Measurements from ENCODE around the gene OR52A1. TPM values are rescaled to one million over a fixed set of nuclear protein-coding genes. Genes with fewer than 3 reads are reported as not detected.

Gene OR52A1
- total RNA-seq, 1 donor from 2014 or later = not detected

DNA sequence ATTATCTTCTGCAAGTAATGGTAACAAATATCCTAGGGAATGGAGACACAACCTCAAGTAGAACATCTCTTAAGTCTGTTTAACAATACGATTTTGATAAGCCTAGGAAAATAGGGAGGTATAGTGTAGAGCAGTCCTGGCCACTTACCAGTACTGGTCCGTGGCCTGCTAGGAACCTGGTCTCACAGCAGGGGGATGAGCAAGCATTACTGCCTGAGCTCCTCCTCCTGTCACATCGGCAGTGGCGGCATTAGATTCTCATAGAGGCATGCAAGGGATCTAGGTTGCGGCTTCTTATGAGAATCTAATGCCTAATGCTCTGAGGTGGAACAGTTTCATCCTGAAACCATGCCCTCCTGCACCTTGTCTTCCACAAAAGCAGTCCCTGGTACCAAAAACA, 41.5 kb upstream of the OR52A1 start:
- no peak for TF ChIP-seq CTCF (IDR thresholded peaks at IDR 0.05)
- Histone ChIP-seq H3K36me3 (no peaks in the 10 kb centered on the region), H3K4me1 (no peaks in the 10 kb centered on the region), H3K9me3 (no peaks in the 10 kb centered on the region), H3K27ac (no peak overlapping the region), H3K27me3 (ENCODE audit: low read depth) (no peaks in the 10 kb centered on the region), H3K4me3 (no peak overlapping the region)
- ATAC-seq (no peak), DNase-seq (no peak)
- intact Hi-C loops (cut with DNase I) = no loop called here

DNA sequence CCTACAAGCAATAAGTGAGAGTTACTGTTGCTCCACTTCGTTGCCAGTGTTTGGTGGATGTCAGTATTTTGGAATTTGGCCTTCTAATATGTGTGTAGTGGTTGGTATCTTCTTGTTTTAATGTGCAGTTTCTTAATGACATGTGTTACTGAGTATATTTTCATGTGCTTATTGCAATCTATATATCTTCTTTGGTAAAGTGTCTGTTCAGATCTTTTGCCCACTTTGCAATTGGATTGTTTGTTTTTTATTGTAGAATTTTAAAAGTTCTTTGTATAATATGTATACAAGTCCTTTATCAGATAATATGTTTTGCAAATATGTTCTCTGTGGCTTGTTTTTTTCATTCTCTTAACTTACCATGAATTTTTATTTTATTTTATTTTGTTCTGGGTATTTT, 38.2 kb upstream of the OR52A1 start:
- H3K4me3 ChIP-seq = no peak overlapping the region
- no peaks in the 10 kb centered on the region for H3K4me1 ChIP-seq
- no peak overlapping the region for H3K27ac ChIP-seq
- no peak for TF ChIP-seq CTCF (IDR thresholded peaks at IDR 0.05)
- ATAC-seq (no peak), DNase-seq (no peak)
- H3K9me3 ChIP-seq = no peaks in the 10 kb centered on the region
- H3K27me3 ChIP-seq (ENCODE audit: low read depth) = no peaks in the 10 kb centered on the region
- intact Hi-C loops (cut with DNase I) = no loop called here
- no peaks in the 10 kb centered on the region for H3K36me3 ChIP-seq

- TF ChIP-seq CTCF (IDR thresholded peaks at IDR 0.05) = no peak
- Histone ChIP-seq H3K27ac (no peak overlapping the region), H3K27me3 (ENCODE audit: low read depth) (no peaks in the 10 kb centered on the region), H3K9me3 (no peaks in the 10 kb centered on the region), H3K4me3 (no peak overlapping the region), H3K4me1 (no peaks in the 10 kb centered on the region), H3K36me3 (no peaks in the 10 kb centered on the region)
- intact Hi-C loops (cut with DNase I) = no loop called here
- DNase-seq (no peak), ATAC-seq (no peak)
Observed at GRCh38 chr11:5188201-5188600, 33.6 kb upstream of the OR52A1 start.

- intact Hi-C loops (cut with DNase I) = no loop called here
- TF ChIP-seq CTCF (IDR thresholded peaks at IDR 0.05) = no peak
- DNase-seq (no peak), ATAC-seq (no peak)
- Histone ChIP-seq H3K27ac (no peak overlapping the region), H3K9me3 (no peaks in the 10 kb centered on the region), H3K4me3 (no peak overlapping the region), H3K36me3 (no peaks in the 10 kb centered on the region), H3K27me3 (ENCODE audit: low read depth) (no peaks in the 10 kb centered on the region), H3K4me1 (no peaks in the 10 kb centered on the region)
Observed at GRCh38 chr11:5178046-5178837, 23.7 kb upstream of the OR52A1 start.

- no peaks in the 10 kb centered on the region for H3K9me3 ChIP-seq
- H3K36me3 ChIP-seq = no peaks in the 10 kb centered on the region
- TF ChIP-seq CTCF (IDR thresholded peaks at IDR 0.05) = no peak
- H3K4me1 ChIP-seq = no peaks in the 10 kb centered on the region
- H3K27ac ChIP-seq = no peak overlapping the region
- H3K4me3 ChIP-seq = no peak overlapping the region
- ATAC-seq = no peak
- no peak for DNase-seq
- H3K27me3 ChIP-seq (ENCODE audit: low read depth) = no peaks in the 10 kb centered on the region
- intact Hi-C loops (cut with DNase I) = no loop called here
Observed at GRCh38 chr11:5174934-5175333, 20.4 kb upstream of the OR52A1 start.
